Loucy (cell line): ENCODE measurements around the gene LHFPL2.

Experiments used
- H2AFZ ChIP-seq: fragments of 200-600 bp; sonication (generic); 2 replicates; pipeline ENCODE4 v1.6.0; 2016; ENCODE audit warnings: antibody characterized with exemption, mild to moderate bottlenecking, low read length, moderate library complexity
- H3F3A ChIP-seq: fragments of 200-600 bp; 2 replicates; pipeline ENCODE4 v1.6.0; 2016; ENCODE audit warnings: antibody characterized with exemption, low read depth, mild to moderate bottlenecking
- H3K27me3 ChIP-seq: fragments of 200-600 bp; sonication (generic); 2 replicates; pipeline ENCODE4 v1.6.1; 2014; ENCODE audit warnings: low read length, mild to moderate bottlenecking; ENCODE audit not compliant: insufficient read depth, poor library complexity, severe bottlenecking
- H3K36me3 ChIP-seq: fragments of 200-600 bp; sonication (generic); 2 replicates; pipeline ENCODE4 v1.6.1; 2016; ENCODE audit warnings: low read length; ENCODE audit not compliant: insufficient read depth
- H3K4me1 ChIP-seq: fragments of 200-600 bp; sonication (generic); 2 replicates; pipeline ENCODE4 v1.5.1; 2014; ENCODE audit warnings: low read length, mild to moderate bottlenecking; ENCODE audit not compliant: insufficient read depth, poor library complexity, severe bottlenecking
- H3K4me2 ChIP-seq: fragments of 200-600 bp; sonication (generic); 2 replicates; pipeline ENCODE4 v1.6.0; 2014; ENCODE audit warnings: antibody characterized with exemption, low read length, low read depth, mild to moderate bottlenecking; ENCODE audit not compliant: poor library complexity, severe bottlenecking
- H3K4me3 ChIP-seq: fragments of 200-600 bp; sonication (generic); 2 replicates; pipeline ENCODE4 v1.5.1; 2014; ENCODE audit warnings: low read length, mild to moderate bottlenecking, mixed read lengths; ENCODE audit not compliant: poor library complexity, severe bottlenecking
- H3K79me2 ChIP-seq: fragments of 200-600 bp; sonication (generic); 2 replicates; pipeline ENCODE4 v1.6.1; 2014; ENCODE audit warnings: low read length; ENCODE audit not compliant: insufficient read depth
- H3K9ac ChIP-seq: fragments of 200-600 bp; sonication (generic); 2 replicates; pipeline ENCODE4 v1.6.0; 2014; ENCODE audit warnings: mild to moderate bottlenecking, low read depth, low read length, moderate library complexity; ENCODE audit not compliant: poor library complexity, severe bottlenecking
- H3K9me2 ChIP-seq: fragments of 200-600 bp; sonication (generic); replicated peaks from 2 replicates; pipeline ENCODE4 v1.6.1; 2016; ENCODE audit warnings: low read depth, low read length, mixed read lengths
- H3K9me3 ChIP-seq: fragments of 200-600 bp; sonication (generic); 2 replicates; pipeline ENCODE4 v1.6.1; 2014; ENCODE audit warnings: mild to moderate bottlenecking, antibody characterized with exemption, low read length, low read depth; ENCODE audit not compliant: insufficient read depth
- H4K20me1 ChIP-seq: fragments of 200-600 bp; sonication (generic); 2 replicates; pipeline ENCODE4 v1.6.0; 2014; ENCODE audit warnings: antibody characterized with exemption, low read length, mild to moderate bottlenecking; ENCODE audit not compliant: insufficient read depth, poor library complexity, severe bottlenecking
- EZH2phosphoT487 ChIP-seq: fragments of 200-600 bp; IDR thresholded peaks from 2 replicates; pipeline ENCODE4 v1.6.1; 2018; ENCODE audit warnings: antibody characterized with exemption, mild to moderate bottlenecking, moderate library complexity, borderline replicate concordance
- TF ChIP-seq, protein P1 (sequence below): fragments of 200-600 bp; sonication (generic); conservative IDR thresholded peaks from 2 replicates; pipeline ENCODE4 v1.5.1; 2014; ENCODE audit warnings: mild to moderate bottlenecking, antibody characterized with exemption, low read length

Gene LHFPL2

DNA sequence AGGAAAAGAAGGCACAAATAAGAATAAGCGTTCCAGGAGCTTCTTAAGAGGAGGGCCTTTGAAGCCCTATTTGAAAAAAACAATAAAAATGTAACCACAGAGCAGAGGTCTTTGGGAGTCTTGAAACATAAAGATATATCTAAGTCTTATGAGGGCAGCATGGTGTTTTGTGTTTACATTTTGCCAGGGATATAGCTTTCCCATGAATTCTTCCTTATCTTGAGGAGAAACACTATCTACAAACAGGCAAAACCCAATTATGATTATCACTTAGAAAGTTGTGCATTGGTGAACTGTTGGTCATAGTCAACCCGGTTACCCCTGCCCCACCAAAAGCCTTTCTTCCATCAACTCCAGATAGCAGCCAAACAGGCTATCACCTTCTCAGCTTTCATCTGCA, 23.6 kb upstream of the LHFPL2 start:
- H3K9ac ChIP-seq, result no peak overlapping the region
- no peaks in the 10 kb centered on the region for H4K20me1 ChIP-seq
- peaks cover 24% of the 10 kb centered on the region for H3K4me1 ChIP-seq
- H3K4me2 ChIP-seq, result peak overlapping the region; percentile 20
- no peaks in the 10 kb centered on the region for H3F3A ChIP-seq
- TF ChIP-seq EZH2phosphoT487, result no peak
- TF ChIP-seq, protein P1, sequence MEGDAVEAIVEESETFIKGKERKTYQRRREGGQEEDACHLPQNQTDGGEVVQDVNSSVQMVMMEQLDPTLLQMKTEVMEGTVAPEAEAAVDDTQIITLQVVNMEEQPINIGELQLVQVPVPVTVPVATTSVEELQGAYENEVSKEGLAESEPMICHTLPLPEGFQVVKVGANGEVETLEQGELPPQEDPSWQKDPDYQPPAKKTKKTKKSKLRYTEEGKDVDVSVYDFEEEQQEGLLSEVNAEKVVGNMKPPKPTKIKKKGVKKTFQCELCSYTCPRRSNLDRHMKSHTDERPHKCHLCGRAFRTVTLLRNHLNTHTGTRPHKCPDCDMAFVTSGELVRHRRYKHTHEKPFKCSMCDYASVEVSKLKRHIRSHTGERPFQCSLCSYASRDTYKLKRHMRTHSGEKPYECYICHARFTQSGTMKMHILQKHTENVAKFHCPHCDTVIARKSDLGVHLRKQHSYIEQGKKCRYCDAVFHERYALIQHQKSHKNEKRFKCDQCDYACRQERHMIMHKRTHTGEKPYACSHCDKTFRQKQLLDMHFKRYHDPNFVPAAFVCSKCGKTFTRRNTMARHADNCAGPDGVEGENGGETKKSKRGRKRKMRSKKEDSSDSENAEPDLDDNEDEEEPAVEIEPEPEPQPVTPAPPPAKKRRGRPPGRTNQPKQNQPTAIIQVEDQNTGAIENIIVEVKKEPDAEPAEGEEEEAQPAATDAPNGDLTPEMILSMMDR, result no peak
- H3K36me3 ChIP-seq, result no peaks in the 10 kb centered on the region
- no peak overlapping the region for H3K4me3 ChIP-seq
- H3K27me3 ChIP-seq, result no peaks in the 10 kb centered on the region
- H3K9me2 ChIP-seq, result no peaks in the 10 kb centered on the region
- no peaks in the 10 kb centered on the region for H3K79me2 ChIP-seq
- H2AFZ ChIP-seq, result no peak overlapping the region
- no peaks in the 10 kb centered on the region for H3K9me3 ChIP-seq

DNA sequence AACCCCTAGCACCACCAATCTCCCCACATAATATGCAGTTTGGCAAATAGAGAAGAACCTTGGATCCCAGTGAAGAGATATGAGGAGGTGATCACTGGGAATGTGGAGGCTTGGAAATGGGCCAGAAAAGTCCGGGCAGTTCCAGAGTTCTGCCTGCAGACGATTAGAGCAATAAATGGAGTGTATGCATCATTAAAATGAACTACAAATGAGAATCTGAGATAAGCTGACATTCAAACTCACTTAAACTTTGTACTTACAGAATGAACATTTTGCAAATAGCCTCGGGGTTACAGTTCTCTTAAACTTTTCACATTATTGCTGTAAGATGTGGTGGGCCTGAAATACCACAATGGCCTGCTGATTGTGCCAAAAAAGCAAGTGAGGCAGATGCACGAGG, 23.0 kb upstream of the LHFPL2 start:
- Histone ChIP-seq H3F3A (no peaks in the 10 kb centered on the region), H3K79me2 (no peaks in the 10 kb centered on the region), H2AFZ (no peak overlapping the region), H3K4me3 (no peak overlapping the region), H3K9me3 (no peaks in the 10 kb centered on the region), H3K4me1 (peaks cover 24% of the 10 kb centered on the region), H4K20me1 (no peaks in the 10 kb centered on the region), H3K9me2 (no peaks in the 10 kb centered on the region), H3K4me2 (peak overlapping the region; percentile 20), H3K36me3 (no peaks in the 10 kb centered on the region), H3K9ac (peak overlapping the region; percentile 9), H3K27me3 (no peaks in the 10 kb centered on the region)
- TF ChIP-seq, protein P1, result no peak
- no peak for TF ChIP-seq EZH2phosphoT487

DNA sequence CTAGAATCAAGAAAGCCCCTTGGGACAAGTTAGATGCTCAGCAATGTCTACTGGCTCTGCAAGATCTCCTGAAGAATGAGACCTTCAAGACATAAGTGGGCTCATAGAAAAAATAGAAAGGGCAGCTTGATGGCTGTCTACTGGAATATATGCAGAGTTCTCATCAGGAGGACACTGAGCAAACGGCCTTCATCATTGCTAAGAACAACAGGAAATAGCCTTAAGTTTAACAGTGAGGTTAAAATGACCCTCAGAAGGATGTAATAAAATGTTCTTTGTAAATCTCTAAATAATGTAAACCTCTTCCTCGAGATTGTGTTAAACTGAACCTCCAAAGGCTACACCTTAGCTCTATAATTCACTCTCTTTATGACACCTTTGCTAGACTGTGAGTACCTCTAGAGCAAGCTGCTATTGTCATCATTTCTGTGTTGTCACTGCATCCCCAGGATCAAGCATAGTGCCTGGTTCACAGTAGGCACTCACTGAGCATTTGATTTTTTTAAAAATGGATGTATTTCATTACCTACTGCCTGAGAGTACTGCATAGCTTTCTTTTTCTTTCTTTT, 22.2 kb upstream of the LHFPL2 start:
- Histone ChIP-seq H3K4me2 (peak overlapping the region; percentile 20), H3K27me3 (no peaks in the 10 kb centered on the region), H3K4me3 (no peak overlapping the region), H3K4me1 (peaks cover 27% of the 10 kb centered on the region), H3K79me2 (no peaks in the 10 kb centered on the region), H3K9me3 (no peaks in the 10 kb centered on the region), H3K36me3 (no peaks in the 10 kb centered on the region), H4K20me1 (no peaks in the 10 kb centered on the region), H3K9ac (no peak overlapping the region), H3K9me2 (no peaks in the 10 kb centered on the region), H3F3A (no peaks in the 10 kb centered on the region), H2AFZ (no peak overlapping the region)
- no peak for TF ChIP-seq EZH2phosphoT487
- TF ChIP-seq, protein P1, result no peak
